IMR-90 (cell line): ENCODE results near the gene JCAD. TPM values are rescaled to one million over a fixed set of nuclear protein-coding genes. Genes with fewer than 3 reads are reported as not detected.

Source experiments
- ATAC-seq: fragments of 200-7000 bp; cut with Tn5 transposase; 2 replicates; pipeline ENCODE4 v1.9.1; 2020; ENCODE audit warnings: low read depth, mild to moderate bottlenecking, moderate library complexity
- BruUV-seq: library from RNA; stranded (reverse); fragments of 400-500 nt; replicated peaks from 2 replicates; lab custom pipeline; 2021; lab: Mats Ljungman, UMichigan
- CTCF ChIA-PET: fragments of 300-600 bp; formaldehyde crosslinking; extraction: SDS; loops from one replicate; lab custom pipeline; 2021; ENCODE audit warnings: antibody characterized with exemption; lab: Yijun Ruan, JAX
- POLR2A ChIA-PET: fragments of 300-600 bp; sonication (Branson Sonifier 250); formaldehyde crosslinking; loops from one replicate; lab custom pipeline; 2022; ENCODE audit warnings: antibody characterized with exemption; ENCODE audit not compliant: unreplicated experiment; lab: Charles Lee
- DNase-seq: peaks from one replicate; pipeline ENCODE4 v3.0.0; 2013
- H2AFZ ChIP-seq: replicated peaks from 2 replicates; pipeline ENCODE3; 2013; ENCODE audit warnings: low read length, mild to moderate bottlenecking; ENCODE audit not compliant: poor library complexity
- H2AK5ac ChIP-seq: 2 replicates; pipeline ENCODE4 v1.6.1; 2013; ENCODE audit warnings: low read depth, low read length, inconsistent platforms
- H2AK9ac ChIP-seq: replicated peaks from 2 replicates; pipeline ENCODE3; 2013; ENCODE audit warnings: mild to moderate bottlenecking, low read depth, low read length, moderate library complexity; ENCODE audit not compliant: poor library complexity
- H2BK120ac ChIP-seq: 2 replicates; pipeline ENCODE4 v1.6.1; 2013; ENCODE audit warnings: low read depth, low read length, inconsistent platforms
- H2BK15ac ChIP-seq: 3 replicates; pipeline ENCODE4 v1.6.1; 2013; ENCODE audit warnings: low read depth, low read length, inconsistent platforms
- H2BK20ac ChIP-seq: 2 replicates; pipeline ENCODE4 v1.6.1; 2013; ENCODE audit warnings: low read depth, mild to moderate bottlenecking, inconsistent platforms, low read length, moderate library complexity
- H2BK5ac ChIP-seq: 2 replicates; pipeline ENCODE4 v1.6.1; 2013; ENCODE audit warnings: mild to moderate bottlenecking, low read depth, low read length, inconsistent platforms; ENCODE audit not compliant: poor library complexity, severe bottlenecking
- H3K14ac ChIP-seq: replicated peaks from 2 replicates; pipeline ENCODE4 v1.6.1; 2013; ENCODE audit warnings: low read depth, low read length, inconsistent platforms
- H3K18ac ChIP-seq: 2 replicates; pipeline ENCODE4 v1.6.1; 2013; ENCODE audit warnings: low read depth, low read length, control low read depth
- H3K23ac ChIP-seq: 2 replicates; pipeline ENCODE4 v1.6.1; 2013; ENCODE audit warnings: low read depth, low read length, inconsistent platforms
- H3K27ac ChIP-seq: 2 replicates; pipeline ENCODE4 v1.5.1; 2013; ENCODE audit warnings: mild to moderate bottlenecking, control low read depth, low read length; ENCODE audit not compliant: insufficient read depth
- H3K27me3 ChIP-seq: 2 replicates; pipeline ENCODE4 v1.6.1; 2013; ENCODE audit warnings: low read length; ENCODE audit not compliant: control insufficient read depth, insufficient read depth
- H3K36me3 ChIP-seq: 2 replicates; pipeline ENCODE4 v1.6.1; 2013; ENCODE audit warnings: low read length, mixed read lengths; ENCODE audit not compliant: control insufficient read depth, insufficient read depth
- H3K4ac ChIP-seq: 2 replicates; pipeline ENCODE4 v1.6.1; 2013; ENCODE audit warnings: low read depth, low read length, inconsistent platforms
- H3K4me1 ChIP-seq: 2 replicates; pipeline ENCODE4 v1.6.1; 2013; ENCODE audit warnings: low read length, mixed read lengths; ENCODE audit not compliant: control insufficient read depth, insufficient read depth
- H3K4me2 ChIP-seq: 2 replicates; pipeline ENCODE4 v1.6.1; 2013; ENCODE audit warnings: low read depth, mild to moderate bottlenecking, control low read depth, low read length, moderate library complexity
- H3K4me3 ChIP-seq: 2 replicates; pipeline ENCODE4 v1.5.1; 2013; ENCODE audit warnings: low read depth, mild to moderate bottlenecking, control low read depth, low read length, moderate library complexity; ENCODE audit not compliant: insufficient read depth
- H3K56ac ChIP-seq: 2 replicates; pipeline ENCODE4 v1.6.1; 2013; ENCODE audit warnings: low read length, inconsistent platforms; ENCODE audit not compliant: insufficient read depth; ENCODE audit errors: extremely low read depth
- H3K79me1 ChIP-seq, 2 experiments: 2 replicates each; pipeline ENCODE4 v1.6.1; 2013; ENCODE audit warnings: low read length in 2 of 2, inconsistent platforms in 1 of 2, low read depth in 1 of 2
- H3K9ac ChIP-seq: 2 replicates; pipeline ENCODE4 v1.6.1; 2013; ENCODE audit warnings: low read depth, low read length, control low read depth
- H3K9me1 ChIP-seq: 2 replicates; pipeline ENCODE4 v1.6.1; 2013; ENCODE audit warnings: low read length, inconsistent platforms; ENCODE audit not compliant: insufficient read depth
- H3K9me3 ChIP-seq: 2 replicates; pipeline ENCODE4 v1.6.1; 2013; ENCODE audit warnings: low read length; ENCODE audit not compliant: control insufficient read depth, insufficient read depth
- H4K20me1 ChIP-seq: 2 replicates; pipeline ENCODE4 v1.6.1; 2013; ENCODE audit warnings: low read length, inconsistent platforms; ENCODE audit not compliant: insufficient read depth
- H4K5ac ChIP-seq: 2 replicates; pipeline ENCODE4 v1.6.1; 2013; ENCODE audit warnings: mild to moderate bottlenecking, low read depth, low read length, control low read depth
- H4K8ac ChIP-seq, 2 experiments: 2 replicates each; pipeline ENCODE4 v1.6.1; 2013; ENCODE audit warnings: low read depth in 2 of 2, low read length in 2 of 2, control low read depth in 1 of 2, inconsistent platforms in 1 of 2
- H4K91ac ChIP-seq: 2 replicates; pipeline ENCODE4 v1.6.1; 2013; ENCODE audit warnings: low read depth, low read length, inconsistent platforms; ENCODE audit not compliant: insufficient read depth
- BHLHE40 ChIP-seq: fragments of 150-350 bp; IDR thresholded peaks from 2 replicates; pipeline ENCODE4 v1.6.1; 2016; ENCODE audit warnings: mild to moderate bottlenecking, low read depth, low read length
- CHD1 ChIP-seq: IDR thresholded peaks from 2 replicates; pipeline ENCODE4 v1.6.1; 2012; ENCODE audit warnings: low read depth, low read length, improper control_type of control experiment
- MAFK ChIP-seq: IDR thresholded peaks from 2 replicates; pipeline ENCODE4 v1.6.1; 2012; ENCODE audit warnings: low read depth, low read length, improper control_type of control experiment
- MAZ ChIP-seq: IDR thresholded peaks from 2 replicates; pipeline ENCODE4 v1.6.1; 2012; ENCODE audit warnings: low read depth, mild to moderate bottlenecking, low read length, improper control_type of control experiment, moderate library complexity, borderline replicate concordance
- NFE2L2 ChIP-seq: fragments of 150-350 bp; IDR thresholded peaks from 2 replicates; pipeline ENCODE4 v1.6.1; 2016; ENCODE audit warnings: low read depth, mild to moderate bottlenecking, low read length
- POLR2A ChIP-seq: IDR thresholded peaks from 2 replicates; pipeline ENCODE4 v1.6.1; 2012; ENCODE audit warnings: mild to moderate bottlenecking, low read depth, low read length
- RFX5 ChIP-seq: IDR thresholded peaks from 2 replicates; pipeline ENCODE4 v1.8.0; 2012; ENCODE audit warnings: low read depth, mild to moderate bottlenecking, low read length, moderate library complexity
- SMC3 ChIP-seq: fragments of 150-350 bp; IDR thresholded peaks from 2 replicates; pipeline ENCODE4 v1.6.1; 2016; ENCODE audit warnings: low read depth, mild to moderate bottlenecking, antibody characterized with exemption, low read length, moderate library complexity
- WGBS, 2 experiments: methylation state at CpG; one replicate each; pipeline versions ENCODE4 v1.1.5 to v1.1.7; 2013; ENCODE audit warnings: missing lambda C conversion rate in 2 of 2; ENCODE audit not compliant: insufficient read length in 1 of 2; ENCODE audit errors: extremely low coverage in 2 of 2; 5-methylcytosine and 5-hydroxymethylcytosine counted together
- dilution Hi-C: fragments of 300-500 bp; cut with HindIII; formaldehyde crosslinking; loops from one replicate; pipeline ENCODE4 v1.14.3; 2018; ENCODE audit warnings: low sequenced_read_pairs; ENCODE audit not compliant: unreplicated experiment
- in situ Hi-C: fragments of 300-500 bp; cut with MboI; formaldehyde crosslinking; loops from 3 replicates; pipeline ENCODE4 v1.14.3; 2019; ENCODE audit warnings: low sequenced_read_pairs, inconsistent platforms, mixed read lengths
- intact Hi-C: fragments of 100-400 bp; cut with micrococcal nuclease; formaldehyde crosslinking; loops from 2 replicates; pipeline ENCODE4 v1.10.0; 2022
- polyA plus RNA-seq, 3 experiments: library from polyadenylated mRNA; depleted of rRNA; stranded (reverse); fragments of >200 nt; gene quantifications; 2 replicates each; pipeline ENCODE4 v1.2.3, GENCODE V29; 2012; ENCODE audit warnings: low replicate concordance in 1 of 3
- total RNA-seq: library from RNA; depleted of rRNA; stranded (reverse); fragments of >200 nt; gene quantifications from 2 replicates; pipeline ENCODE4 v1.2.3, GENCODE V29; 2012

The JCAD gene
- total and polyA plus RNA-seq, 2 of the 4 experiments (the other 2 are of a cell fraction), result 15.9 to 16.8 TPM

- Histone ChIP-seq H4K91ac (no peak overlapping the region), H3K4me3 (no peak overlapping the region), H2AK9ac (no peak overlapping the region), H4K8ac (no peak overlapping the region), H3K9me3 (no peaks in the 10 kb centered on the region), H2BK20ac (no peak overlapping the region), H3K79me1 (peaks cover 30 to 81% of the 10 kb centered on the region in 2 experiments), H3K4ac (no peak overlapping the region), H4K5ac (no peak overlapping the region), H2BK120ac (no peak overlapping the region), H3K14ac (no peak overlapping the region), H3K4me1 (no peaks in the 10 kb centered on the region), H3K9me1 (peaks cover 15% of the 10 kb centered on the region; the same call in 1 of the 2 replicates), H3K23ac (no peak overlapping the region), H3K4me2 (no peak overlapping the region), H2AFZ (no peak overlapping the region), H3K56ac (no peak overlapping the region), H3K27ac (no peak overlapping the region), H3K27me3 (no peaks in the 10 kb centered on the region), H4K20me1 (peaks cover 51% of the 10 kb centered on the region), H3K18ac (no peak overlapping the region), H2BK5ac (no peak overlapping the region), H3K36me3 (peaks cover 73% of the 10 kb centered on the region), H2AK5ac (no peak overlapping the region), H3K9ac (no peak overlapping the region), H2BK15ac (no peak overlapping the region)
- no peak for ATAC-seq
- in situ Hi-C loops (no loop called here), intact Hi-C loops (no loop called here), dilution Hi-C loops (no loop called here)
- TF ChIP-seq MAZ, result no peak
- TF ChIP-seq CHD1, result no peak
- no peak for TF ChIP-seq BHLHE40
- no peak for TF ChIP-seq SMC3
- TF ChIP-seq NFE2L2, result no peak
- TF ChIP-seq RFX5, result no peak
- no peak for TF ChIP-seq POLR2A
- TF ChIP-seq MAFK, result no peak
- CTCF ChIA-PET, result no interaction called here
- BruUV-seq, result no TSS peak
- no peak for DNase-seq
- WGBS, 2 experiments, result 92% methylated on average over 5 of the region's 10 CpGs; no CpG with 5 or more reads in 1 of the 2 experiments
- POLR2A ChIA-PET, result no interaction called here
These were observed 32.8 kb downstream of the JCAD start for GRCh38 chr10:30026578-30026977.
